Dermis blood vessel endothelial cell (primary cell): ENCODE data around the gene RALGPS2. TPM values are rescaled to one million over a fixed set of nuclear protein-coding genes. Genes with fewer than 3 reads are reported as not detected.
"Not testable (repeated sequence)": the region's sequence is repeated elsewhere in the genome, so short reads cannot be mapped to it uniquely, and the experiment has no call there.

Experiments used
- DNase-seq: peaks from one replicate; pipeline ENCODE4 v3.0.0; 2010
- total RNA-seq: library from RNA; depleted of rRNA; stranded (reverse); fragments of >200 nt; gene quantifications from 2 replicates; pipeline ENCODE4 v1.2.3, GENCODE V29; 2014

The RALGPS2 gene
- total RNA-seq, 1 donor from 2014 or later = 38.5 TPM

DNA sequence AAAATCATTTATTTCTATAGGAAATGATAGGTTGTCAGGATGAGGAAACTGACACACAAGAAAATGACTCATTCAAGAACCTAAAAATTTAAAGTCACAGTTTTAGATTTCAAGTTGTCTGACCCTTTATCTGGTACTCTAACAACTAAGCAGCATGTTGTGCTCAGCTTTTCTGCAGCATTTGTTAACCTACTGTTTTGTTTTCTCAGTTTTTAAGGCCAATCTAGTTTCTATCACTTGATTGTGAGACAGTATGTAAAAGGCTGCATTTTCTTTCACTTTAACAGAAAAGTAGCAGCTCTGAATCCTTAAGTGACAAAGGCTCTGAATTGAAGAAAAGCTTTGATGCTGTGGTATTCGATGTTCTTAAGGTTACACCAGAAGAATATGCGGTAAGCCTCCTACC lies 59.1 kb downstream of the RALGPS2 start:
- peak; percentile 57 for DNase-seq

DNA sequence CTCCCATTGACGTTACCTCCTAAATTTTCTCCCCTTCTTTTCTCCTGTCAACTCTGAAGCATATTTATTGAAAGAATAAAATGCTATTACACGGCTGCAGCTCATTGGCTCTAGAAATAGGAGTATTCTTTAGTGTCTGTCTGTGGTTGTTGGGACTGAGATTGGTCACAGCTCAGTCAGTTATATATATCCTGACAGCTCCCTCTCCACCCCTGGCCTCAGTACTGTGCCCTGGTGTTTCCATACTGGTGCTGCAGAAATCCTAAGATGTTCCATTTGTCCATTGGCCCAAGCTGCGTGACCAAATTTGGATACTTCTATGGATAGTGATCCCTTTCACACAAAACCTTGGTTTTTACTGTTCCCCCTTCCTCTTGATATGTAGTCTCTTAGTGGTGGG lies 67.3 kb downstream of the RALGPS2 start:
- DNase-seq = no peak

DNA sequence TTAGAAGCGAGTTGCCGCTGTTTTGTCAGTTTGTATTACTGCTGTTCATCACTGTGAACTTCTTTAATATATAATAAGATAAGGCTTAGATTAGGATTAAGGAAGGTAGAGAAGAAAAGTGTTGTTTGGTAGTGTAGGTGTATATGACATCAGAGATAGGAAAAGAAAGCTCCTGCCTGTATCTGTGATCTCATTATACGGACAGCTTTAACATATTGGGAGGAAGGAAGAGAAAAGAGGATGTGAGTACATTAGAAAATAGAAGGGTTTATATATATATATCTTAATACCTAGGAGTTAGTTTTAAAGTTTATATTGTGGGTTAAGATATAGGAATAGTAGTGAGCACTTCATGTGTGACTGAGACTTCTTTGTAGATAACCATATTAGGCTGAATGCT lies 71.0 kb downstream of the RALGPS2 start:
- no peak for DNase-seq

DNA sequence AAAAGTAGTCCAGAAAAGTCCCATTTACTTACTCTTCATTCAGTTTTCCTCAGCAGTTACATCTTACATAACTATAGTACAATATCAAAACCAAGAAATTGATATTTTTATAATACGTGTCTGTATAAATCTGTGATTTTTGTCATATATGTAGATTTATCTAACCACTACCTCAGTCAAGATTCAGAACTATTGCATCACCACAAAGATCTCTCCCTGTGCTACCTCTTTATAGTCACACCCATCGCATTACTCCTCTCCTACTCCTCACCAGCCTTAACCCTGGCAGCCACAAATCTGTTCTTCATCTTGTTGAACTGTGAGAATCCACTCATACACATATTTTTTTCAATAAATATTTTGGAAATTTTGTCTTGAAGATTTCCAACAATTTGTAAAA lies 72.5 kb downstream of the RALGPS2 start:
- no peak for DNase-seq

DNA sequence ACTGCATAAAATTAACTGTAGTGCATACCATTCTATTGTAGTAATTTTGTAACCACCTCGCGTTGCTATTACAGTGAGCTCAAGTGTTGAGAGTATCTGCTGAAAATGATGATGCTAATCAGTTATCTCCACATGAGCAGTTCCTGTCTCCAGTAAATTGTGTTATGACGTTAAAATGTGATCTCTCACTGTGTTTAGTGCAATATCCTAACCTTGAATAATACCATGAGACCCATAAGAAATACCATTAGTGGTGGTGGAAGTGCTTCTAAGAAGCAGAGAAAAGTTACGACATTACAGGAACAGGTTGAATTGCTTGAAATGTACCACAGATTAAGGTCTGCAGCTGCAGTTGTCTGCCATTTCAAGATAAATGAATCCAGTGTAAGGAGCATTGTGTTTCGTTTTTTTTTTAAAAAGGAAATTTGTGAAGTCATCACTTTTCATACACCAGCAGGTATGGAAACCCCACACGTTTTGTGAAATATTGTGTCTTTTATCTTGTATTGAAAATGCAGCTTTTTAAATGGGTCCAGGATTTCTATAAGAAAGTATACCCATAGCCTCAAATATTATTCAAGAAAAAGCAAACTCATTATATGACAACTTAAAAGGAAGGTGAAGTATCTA lies 73.3 kb downstream of the RALGPS2 start:
- DNase-seq = no peak

DNA sequence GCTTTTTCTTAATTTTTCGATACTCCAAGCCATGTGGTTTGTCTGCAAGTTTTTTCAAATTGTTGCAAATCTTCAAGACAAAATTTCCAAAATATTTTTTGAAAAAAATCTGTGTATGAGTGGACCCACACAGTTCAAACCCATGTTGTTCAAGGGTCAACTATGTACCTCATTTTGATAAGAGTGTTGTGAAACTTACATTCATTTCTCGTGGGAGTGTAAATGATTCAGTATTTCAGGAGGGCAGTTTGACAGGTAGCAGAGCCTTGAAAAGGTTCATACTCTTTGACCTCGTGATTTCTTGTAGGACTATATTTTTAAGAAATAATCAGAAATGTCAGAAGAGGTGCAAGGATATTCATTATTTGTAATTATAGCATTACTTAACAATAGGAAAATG lies 77.8 kb downstream of the RALGPS2 start:
- DNase-seq = no peak

DNA sequence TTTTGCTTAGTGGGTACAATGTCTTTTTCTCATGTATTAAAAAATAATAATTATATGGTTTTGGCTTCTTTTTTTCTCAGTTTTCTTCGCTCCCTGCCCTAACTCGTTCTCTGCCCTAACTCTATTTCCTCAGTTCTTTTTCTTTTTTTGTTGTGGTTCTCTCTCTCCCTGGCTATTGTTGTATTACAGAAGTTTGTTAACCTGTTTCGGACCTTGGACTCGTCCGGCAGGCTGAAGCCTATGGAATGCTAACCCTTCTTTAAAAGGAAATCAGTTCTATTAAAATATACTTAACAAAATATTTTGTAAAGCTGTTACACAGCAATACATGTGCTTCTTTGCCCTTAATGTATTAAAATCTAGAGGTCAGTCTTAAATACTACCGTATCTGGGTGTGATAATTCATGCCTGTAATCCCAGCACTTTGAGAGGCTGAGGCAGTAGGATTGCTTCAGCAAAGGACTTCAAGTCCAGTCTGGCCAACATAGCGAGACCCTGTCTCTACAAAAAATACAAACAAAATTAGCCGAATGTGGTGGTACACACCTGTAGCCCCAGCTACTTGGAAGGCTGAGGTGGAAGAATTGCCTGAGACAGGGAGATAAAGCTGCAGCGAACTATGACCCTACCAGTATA lies 81.7 kb downstream of the RALGPS2 start:
- no peak for DNase-seq

DNA sequence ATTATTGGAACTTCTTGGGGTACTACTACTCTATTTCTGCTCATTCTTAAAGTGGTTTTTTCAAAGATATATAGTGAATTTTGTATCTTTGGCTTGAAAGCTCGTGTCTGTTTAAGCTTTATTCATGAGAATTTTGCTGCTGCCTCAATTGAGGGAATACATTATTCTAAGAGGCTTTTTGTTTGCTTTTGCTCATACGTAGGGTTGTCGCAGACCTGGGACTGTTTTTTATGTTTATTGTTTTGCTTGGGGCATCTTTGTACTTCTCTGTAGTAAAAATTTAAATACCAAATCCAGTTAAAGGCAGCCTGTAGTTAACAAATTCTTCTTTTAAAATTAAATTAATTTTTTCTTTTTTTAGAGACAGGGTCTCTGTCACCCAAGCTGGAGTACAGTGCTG lies 83.5 kb downstream of the RALGPS2 start:
- DNase-seq = no peak

DNA sequence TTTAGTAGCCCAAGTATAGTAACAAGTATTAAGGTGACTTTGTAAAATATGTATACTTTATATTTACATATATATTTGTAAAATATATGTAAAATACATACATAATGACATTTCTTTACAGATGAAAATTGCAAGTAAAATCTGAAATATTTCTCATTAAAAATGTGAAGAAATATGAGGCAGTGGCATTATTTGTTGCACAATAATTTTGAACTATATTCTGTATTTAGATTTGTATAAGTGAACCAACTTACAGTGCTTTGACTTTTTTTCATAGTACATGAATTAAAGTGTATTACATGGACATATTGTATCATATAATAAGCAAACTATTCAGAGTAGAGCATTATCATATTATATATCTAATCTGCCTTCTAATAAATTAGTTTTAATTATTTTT lies 85.5 kb downstream of the RALGPS2 start:
- no peak for DNase-seq

DNA sequence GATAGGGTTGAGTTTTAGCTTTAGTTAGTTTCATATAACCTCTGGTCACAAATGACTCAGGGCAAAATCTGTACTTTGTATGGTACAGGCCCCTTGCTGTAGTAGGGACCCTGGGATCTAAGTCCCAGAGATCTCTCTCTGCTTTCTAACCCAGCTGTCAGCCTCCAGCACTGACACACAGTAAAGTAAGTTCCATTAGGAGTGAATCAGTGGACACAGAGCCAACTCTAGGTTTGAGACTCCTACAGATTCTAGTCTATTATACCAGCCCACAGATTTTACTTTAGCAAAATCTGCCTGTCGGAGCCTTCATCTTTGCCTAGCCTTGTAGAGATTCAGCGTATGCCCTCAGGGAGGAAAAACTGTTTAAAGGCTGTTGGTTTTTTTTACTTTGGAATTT lies 93.4 kb downstream of the RALGPS2 start:
- no peak for DNase-seq

DNA sequence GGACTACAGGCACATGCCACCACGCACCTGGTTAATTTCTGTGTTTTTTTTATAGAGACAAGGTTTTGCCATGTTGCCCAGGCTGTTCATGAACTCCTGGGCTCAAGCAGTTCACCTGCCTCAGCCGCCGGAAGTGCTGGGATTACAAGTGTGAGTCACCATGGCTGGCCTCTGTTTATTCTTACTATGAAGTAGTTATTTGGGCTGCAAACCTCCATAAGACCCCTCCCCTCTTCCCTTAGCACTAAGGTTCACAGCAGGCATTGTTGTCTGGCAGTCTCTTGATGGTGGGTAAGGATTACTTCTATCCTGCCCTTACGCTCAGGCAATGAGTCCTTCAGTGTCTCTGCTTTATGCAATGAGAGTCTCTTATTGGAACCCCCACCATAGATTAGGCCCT lies 94.1 kb downstream of the RALGPS2 start:
- no peak for DNase-seq

DNA sequence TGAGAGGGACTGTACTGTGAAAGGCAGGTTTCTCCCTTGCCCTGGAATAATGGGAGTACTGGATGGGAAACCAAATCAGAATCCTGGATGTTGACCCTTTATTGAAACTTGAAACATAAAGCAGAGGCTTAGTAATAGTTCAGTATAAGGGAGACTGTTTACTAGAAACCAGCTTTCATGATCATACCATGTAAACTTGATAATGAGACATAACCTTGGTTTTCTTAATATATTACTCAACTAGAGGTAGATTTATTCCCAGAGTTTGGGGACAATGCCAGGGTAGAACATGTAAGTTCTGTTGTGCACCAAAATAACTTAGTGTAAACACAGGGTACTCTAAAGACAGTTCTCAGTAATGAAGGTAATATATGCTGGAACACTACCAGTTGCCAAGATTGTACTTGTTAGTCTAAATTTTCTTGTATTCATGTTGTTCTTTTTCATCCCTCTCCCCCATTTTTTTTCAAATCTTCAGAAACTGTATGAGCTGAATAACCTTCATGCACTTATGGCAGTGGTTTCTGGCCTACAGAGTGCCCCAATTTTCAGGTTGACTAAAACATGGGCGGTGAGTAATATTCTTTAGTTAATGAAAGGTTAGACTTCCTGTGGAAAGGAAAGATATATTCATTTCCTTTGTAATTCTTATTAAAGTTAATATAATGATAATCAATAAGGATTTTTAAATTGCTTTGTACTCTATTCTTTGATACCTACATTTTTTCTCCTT lies 96.3 kb downstream of the RALGPS2 start:
- no peak for DNase-seq

DNA sequence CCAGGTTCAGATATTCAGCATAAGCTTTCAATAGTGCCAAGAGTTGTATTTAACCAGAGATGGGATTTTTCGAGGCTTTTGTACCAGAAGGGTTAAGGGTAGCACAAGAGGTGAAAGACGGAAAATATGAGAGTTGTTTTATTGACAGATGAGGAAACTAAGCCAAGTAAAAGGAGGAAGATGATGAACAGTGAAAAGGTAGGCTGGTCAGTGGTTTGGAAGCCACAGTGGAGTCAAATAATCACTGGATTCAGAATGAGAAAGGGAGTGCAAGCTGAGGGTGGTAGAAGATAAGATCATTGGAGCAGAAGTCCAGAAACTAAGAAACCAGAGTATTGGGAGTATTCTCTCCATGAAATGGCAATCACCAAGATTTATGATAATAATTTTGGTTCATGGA lies 100.1 kb downstream of the RALGPS2 start:
- no peak for DNase-seq

DNA sequence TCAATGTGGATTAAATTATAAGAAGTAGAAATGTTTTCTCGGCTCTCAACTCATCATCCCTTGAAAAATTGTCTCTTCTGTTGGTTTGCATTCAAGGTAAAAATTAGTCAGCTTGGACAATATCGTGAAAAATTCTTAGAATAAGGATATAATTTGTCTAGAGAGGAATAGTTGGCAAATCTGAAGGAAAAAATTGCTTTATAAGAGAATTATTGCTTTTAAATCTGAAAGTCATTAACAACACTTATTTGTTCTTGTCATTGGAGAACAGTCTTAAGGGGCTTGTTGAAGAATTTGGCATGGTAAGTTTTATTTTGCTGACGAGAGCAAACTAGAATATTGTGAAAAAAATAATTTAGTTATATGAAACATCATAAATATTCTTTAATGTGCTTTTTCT lies 119.4 kb downstream of the RALGPS2 start:
- no peak for DNase-seq

DNA sequence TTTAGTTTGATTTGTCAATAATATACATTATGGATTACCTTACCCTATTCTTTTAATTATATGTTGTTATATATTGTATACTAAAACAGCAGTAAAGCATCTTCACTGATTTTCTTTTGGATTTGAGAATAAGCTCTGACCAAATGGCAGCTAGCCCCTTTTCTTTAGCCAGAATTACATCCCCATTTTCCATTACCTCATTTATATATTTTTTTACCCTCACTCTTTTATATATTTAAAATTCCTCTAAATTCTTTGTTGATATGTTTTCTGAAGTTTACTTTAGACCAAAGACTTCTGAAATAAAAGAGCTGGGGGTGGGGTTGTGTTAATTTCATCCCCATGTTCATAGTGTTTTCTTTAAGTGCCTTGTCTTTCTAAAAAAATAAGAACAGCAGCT lies 121.3 kb downstream of the RALGPS2 start:
- DNase-seq = no peak

DNA sequence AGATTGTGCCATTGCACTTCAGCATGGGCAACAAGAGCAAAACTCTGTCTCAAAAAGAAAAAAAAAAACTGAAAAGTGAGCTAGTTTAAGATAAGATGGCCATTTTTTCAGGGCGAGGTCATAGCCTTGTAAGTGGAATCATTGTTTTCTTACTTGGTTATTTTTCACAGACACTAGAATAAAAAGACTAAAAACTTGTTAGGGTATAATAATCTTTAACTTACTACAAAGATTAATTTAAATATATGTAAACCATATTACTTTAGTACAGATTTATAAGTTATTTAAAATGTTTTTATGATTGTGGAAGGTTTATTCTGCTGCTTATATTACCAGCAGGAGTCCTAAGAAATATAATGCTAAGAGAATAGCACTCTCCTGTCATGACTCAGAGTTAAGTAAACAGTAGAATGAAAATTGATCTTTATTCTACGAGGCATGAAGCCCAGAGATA lies 122.4 kb downstream of the RALGPS2 start:
- DNase-seq = peak; percentile 44

DNA sequence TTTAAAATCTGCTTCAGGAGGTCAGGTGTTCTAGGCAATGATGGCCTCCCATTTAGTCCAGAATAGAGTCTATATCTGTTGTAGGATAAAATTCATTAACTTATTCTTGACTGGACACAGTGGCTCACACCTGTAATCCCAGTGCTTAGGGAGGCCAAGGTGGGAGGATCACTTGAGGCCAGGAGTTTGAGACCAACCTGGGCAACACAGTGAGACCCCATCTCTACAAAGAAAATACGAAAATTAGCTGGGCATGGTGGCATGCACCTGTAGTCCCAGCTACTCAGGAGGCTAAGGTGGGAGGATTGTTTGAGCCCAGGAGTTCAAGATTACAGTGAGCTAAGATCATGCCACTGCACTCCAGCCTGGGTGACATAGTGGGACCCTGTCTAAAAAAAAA lies 122.9 kb downstream of the RALGPS2 start:
- not testable (repeated sequence) for DNase-seq

DNA sequence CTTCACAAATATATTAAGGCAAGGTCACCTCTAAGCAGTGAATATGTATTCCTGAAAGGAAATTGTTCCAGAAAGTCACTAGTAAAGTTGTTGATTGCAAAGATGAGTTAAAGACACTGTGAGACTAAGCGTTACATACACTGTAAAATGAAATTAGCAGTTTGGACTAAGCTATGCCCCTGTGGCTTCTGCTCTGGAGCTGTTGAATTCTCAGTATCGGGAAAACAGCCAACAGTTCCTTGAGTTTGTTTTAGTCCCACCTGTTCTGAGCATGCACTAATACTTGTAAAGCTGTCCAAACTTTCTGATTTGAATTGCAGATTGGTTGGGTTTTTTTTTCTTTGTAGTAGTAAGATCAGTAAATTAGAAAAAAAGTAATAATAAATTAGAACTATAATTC lies 124.9 kb downstream of the RALGPS2 start:
- no peak for DNase-seq

DNA sequence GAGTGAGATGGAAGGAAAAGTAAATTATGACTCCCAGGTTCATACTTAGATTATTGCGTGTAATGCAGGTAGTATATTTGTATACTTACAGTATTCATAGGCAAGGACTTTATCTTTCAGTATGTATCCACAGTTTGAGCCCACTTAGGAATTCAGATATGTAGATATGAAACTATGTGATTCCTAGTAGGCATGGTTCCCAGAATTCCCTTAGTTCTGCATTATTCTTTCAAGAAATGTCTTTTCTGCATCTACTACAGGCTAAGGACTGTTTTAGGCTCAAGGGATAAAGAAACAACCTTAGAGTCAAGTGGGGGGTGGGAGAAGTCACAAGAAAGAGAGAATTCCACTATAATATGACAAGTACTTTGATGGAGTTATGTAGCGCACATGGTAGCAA lies 132.1 kb downstream of the RALGPS2 start:
- no peak for DNase-seq

DNA sequence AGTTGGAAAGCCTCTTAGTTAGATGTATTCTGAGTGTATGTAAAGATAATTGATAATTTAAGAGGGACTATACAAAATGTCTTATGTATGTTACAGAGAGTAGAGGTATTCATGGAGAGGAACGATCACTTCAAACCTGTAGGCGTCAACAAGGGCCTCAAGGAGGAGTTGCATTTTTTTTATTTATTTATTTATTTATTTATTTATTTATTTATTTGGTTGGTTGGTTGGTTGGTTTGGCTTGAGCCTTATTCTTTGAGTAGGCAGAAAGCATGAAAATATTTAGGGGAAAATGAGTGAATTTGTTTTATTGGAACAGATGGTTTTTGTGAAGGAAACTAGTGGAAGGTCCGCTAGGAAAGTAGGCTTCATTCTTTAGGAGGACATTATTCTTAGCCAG lies 137.4 kb downstream of the RALGPS2 start:
- DNase-seq = no peak

DNA sequence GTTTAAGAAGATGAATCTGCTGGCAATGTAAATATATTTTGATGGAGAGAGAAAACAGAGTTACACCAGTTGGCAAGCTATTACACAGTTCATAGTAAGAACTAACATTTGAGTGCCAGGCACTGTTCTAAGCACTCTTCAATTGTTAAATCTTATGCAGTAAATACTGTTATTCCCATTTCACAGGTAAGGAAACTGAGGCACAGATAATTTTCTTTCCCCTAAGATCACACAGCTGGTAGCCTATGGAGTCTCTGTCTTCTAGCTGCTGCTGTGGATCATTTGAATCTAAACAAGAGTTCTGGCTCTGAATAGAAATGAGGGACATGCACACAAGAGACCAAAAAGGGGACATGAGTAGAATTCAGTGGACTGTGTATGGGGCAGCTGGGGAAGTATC lies 137.8 kb downstream of the RALGPS2 start:
- no peak for DNase-seq

DNA sequence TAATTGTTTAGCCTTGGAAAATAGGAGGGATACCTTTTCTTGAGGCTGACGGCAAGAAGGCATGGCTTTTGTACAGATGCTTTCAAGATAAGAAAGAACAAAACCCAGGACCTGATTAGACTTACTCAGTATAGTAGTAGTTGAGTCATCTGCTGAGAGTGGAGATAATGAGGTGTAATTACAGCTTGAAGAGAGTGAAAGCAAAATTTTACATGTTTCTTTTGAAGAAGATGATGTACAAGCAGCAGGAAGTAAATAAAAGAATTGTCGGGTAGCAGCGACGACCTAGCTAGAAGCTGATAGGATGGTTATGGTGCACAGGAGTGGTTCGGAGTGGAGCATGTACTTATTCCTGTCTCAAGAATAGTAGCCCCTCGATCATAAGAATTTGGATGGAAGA lies 139.3 kb downstream of the RALGPS2 start:
- no peak for DNase-seq

DNA sequence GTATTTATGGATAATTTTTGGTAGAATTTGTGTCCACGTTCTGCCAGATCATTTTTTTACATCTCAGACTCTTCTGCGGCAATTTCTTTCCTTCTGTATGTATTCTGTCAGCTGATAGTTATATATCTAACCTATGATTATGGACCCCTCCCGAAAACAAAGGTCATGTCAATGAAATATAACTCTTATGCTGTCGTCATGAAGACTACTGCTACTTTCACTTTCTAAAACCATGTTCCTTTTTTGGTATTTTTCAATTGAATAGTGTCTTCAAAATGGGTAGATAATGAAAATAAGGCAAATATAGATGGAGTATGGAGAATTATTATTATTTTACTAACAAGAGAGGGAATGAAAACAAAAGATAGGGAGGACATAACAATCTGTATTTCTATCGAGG lies 142.6 kb downstream of the RALGPS2 start:
- peak; percentile 20 for DNase-seq

DNA sequence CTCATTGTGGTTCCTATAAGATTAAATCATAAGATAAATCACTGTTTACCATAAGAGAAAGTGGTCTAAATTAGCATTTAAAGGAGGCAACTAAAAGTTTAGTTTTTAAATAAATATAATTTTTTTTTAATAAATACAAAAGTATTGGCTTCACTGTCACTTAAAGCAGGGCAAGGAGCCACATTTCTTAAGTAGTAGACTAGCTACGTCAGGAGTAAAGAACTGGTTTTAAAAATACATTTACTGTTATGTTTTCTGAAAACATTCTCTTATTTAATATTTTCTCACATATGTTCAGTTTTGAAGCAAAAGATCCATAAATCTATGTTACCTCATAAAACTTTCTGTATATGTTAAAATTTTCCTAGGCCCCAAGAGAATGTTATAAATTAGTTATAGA lies 143.7 kb downstream of the RALGPS2 start:
- DNase-seq = no peak
